ENCODE measurements around the gene FHIT. TPM values are rescaled to one million over a fixed set of nuclear protein-coding genes. Genes with fewer than 3 reads are reported as not detected.

FHIT gene
- total RNA-seq, 1 experiment from 2014 or later, result 0.39 TPM

- no peak for DNase-seq (ENCODE audit: low read depth)
These were observed 1033.9 kb downstream of the FHIT start for GRCh38 chr3:60217156-60217911.

- no peak for DNase-seq (ENCODE audit: low read depth)
These were observed 1034.7 kb downstream of the FHIT start for GRCh38 chr3:60216462-60217075.

GRCh38 chr3:60215946-60216345 lies 1035.3 kb downstream of the FHIT start:
- DNase-seq (ENCODE audit: low read depth), result no peak

GRCh38 chr3:60207905-60208304 lies 1043.3 kb downstream of the FHIT start:
- no peak for DNase-seq (ENCODE audit: low read depth)

GRCh38 chr3:60206206-60206605 lies 1045.0 kb downstream of the FHIT start:
- DNase-seq (ENCODE audit: low read depth), result no peak

- DNase-seq (ENCODE audit: low read depth), result no peak
These were observed 1049.1 kb downstream of the FHIT start for GRCh38 chr3:60202052-60202726.

- DNase-seq (ENCODE audit: low read depth), result no peak
These were observed 1051.9 kb downstream of the FHIT start for GRCh38 chr3:60199306-60199705.

GRCh38 chr3:60198179-60198720 lies 1053.0 kb downstream of the FHIT start:
- no peak for DNase-seq (ENCODE audit: low read depth)

GRCh38 chr3:60192297-60193114 lies 1058.7 kb downstream of the FHIT start:
- DNase-seq (ENCODE audit: low read depth), result no peak

GRCh38 chr3:60190073-60190472 lies 1061.2 kb downstream of the FHIT start:
- DNase-seq (ENCODE audit: low read depth), result no peak

GRCh38 chr3:60189304-60189703 lies 1061.9 kb downstream of the FHIT start:
- no peak for DNase-seq (ENCODE audit: low read depth)

- DNase-seq (ENCODE audit: low read depth), result peak; percentile 25
These were observed 1062.4 kb downstream of the FHIT start for GRCh38 chr3:60188803-60189202.

- DNase-seq (ENCODE audit: low read depth), result no peak
These were observed 1063.9 kb downstream of the FHIT start for GRCh38 chr3:60187343-60187742.

GRCh38 chr3:60186359-60186758 lies 1064.9 kb downstream of the FHIT start:
- no peak for DNase-seq (ENCODE audit: low read depth)

- no peak for DNase-seq (ENCODE audit: low read depth)
These were observed 1066.1 kb downstream of the FHIT start for GRCh38 chr3:60185161-60185560.

GRCh38 chr3:60182697-60183096 lies 1068.6 kb downstream of the FHIT start:
- no peak for DNase-seq (ENCODE audit: low read depth)

GRCh38 chr3:60178931-60179653 lies 1072.2 kb downstream of the FHIT start:
- DNase-seq (ENCODE audit: low read depth), result no peak

GRCh38 chr3:60177726-60178125 lies 1073.5 kb downstream of the FHIT start:
- no peak for DNase-seq (ENCODE audit: low read depth)

- peak; percentile 31 for DNase-seq (ENCODE audit: low read depth)
These were observed 1074.6 kb downstream of the FHIT start for GRCh38 chr3:60176614-60177013.

- DNase-seq (ENCODE audit: low read depth), result no peak
These were observed 1075.6 kb downstream of the FHIT start for GRCh38 chr3:60175680-60176079.

GRCh38 chr3:60169755-60170154 lies 1081.5 kb downstream of the FHIT start:
- no peak for DNase-seq (ENCODE audit: low read depth)

Data from M059J (cell line).